ENCODE measurements around the gene PNMA6A. TPM values are rescaled to one million over a fixed set of nuclear protein-coding genes. Genes with fewer than 3 reads are reported as not detected.

Gene PNMA6A
- total RNA-seq (2022; extraction: Qiagen RNA extraction; ENCODE audit: low read depth): 3.7 to 5.1 TPM (median 4.5 TPM) in 5 replicates

GRCh38 chrX:153071909-153072583 is at the start of gene PNMA6A:
PNMA6A (plus strand) TSS chrX:153072454; CDS start chrX:153073063, 609 bp downstream.

GRCh38 chrX:153055871-153056749 is 16.1 kb upstream of the PNMA6A start, which contains the start of gene PNMA3:
PNMA3 (plus strand) TSS chrX:153056470; CDS start chrX:153057056, 586 bp downstream.

Other genes starting within 250 kb of the PNMA6A start
- 68.5 to 80.9 TPM (median 76.0 TPM) in 5 replicates for gene CETN2, start 241.7 kb upstream of the PNMA6A start, total RNA-seq (2022; extraction: Qiagen RNA extraction; ENCODE audit: low read depth)
- gene NSDHL, start 241.4 kb upstream of the PNMA6A start, total RNA-seq (2022; extraction: Qiagen RNA extraction; ENCODE audit: low read depth): 40.5 to 48.5 TPM (median 44.2 TPM) in 5 replicates
- gene ZNF185, start 174.4 kb upstream of the PNMA6A start, total RNA-seq (2022; extraction: Qiagen RNA extraction; ENCODE audit: low read depth): 6.9 to 9.3 TPM (median 8.6 TPM) in 5 replicates
- gene PNMA5, start 78.3 kb upstream of the PNMA6A start, total RNA-seq (2022; extraction: Qiagen RNA extraction; ENCODE audit: low read depth): not detected in 5 replicates
- 0.13 to 0.27 TPM (median 0.16 TPM) in 5 replicates for gene PNMA3, start 16.0 kb upstream of the PNMA6A start, total RNA-seq (2022; extraction: Qiagen RNA extraction; ENCODE audit: low read depth)
- gene MAGEA1, start 106.8 kb downstream of the PNMA6A start, total RNA-seq (2022; extraction: Qiagen RNA extraction; ENCODE audit: low read depth): 0.09 to 0.22 TPM (median 0.16 TPM) in 3 of 5 replicates, not detected in the others
- not detected in 5 replicates for gene PNMA6F, start 249.3 kb downstream of the PNMA6A start, total RNA-seq (2022; extraction: Qiagen RNA extraction; ENCODE audit: low read depth)

Data from A549 treated with GW870086 at 1 μM for 4 hours (cell line).